ENCODE data around the gene MMEL1. TPM values are rescaled to one million over a fixed set of nuclear protein-coding genes. Genes with fewer than 3 reads are reported as not detected.

Gene MMEL1
- total and polyA plus RNA-seq, 2 of the 13 experiments (the other 11 are each of a cell fraction or from before 2014, with no cell fraction given): 0.48 TPM; not detected in 1

DNA sequence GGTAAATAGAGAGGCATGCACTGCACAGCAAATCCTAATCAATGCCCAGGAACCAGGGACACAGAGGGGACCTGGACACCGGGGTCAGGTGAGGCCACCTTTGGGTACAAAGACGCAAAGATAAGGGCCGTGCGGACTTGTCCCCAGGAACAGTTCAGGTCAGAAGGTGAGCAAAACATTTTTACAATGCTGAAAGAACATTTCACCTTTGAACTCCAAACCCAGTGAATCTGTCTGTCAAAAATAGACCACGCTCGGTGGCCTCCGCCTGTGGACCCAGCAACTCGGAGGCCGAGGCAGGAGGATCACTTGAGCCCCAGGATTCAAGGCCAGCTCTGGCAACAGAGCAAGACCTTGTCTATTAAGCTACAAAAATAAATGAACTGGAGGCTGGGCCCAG is 61.5 kb downstream of the MMEL1 start (continued):
- TF ChIP-seq, protein P1, sequence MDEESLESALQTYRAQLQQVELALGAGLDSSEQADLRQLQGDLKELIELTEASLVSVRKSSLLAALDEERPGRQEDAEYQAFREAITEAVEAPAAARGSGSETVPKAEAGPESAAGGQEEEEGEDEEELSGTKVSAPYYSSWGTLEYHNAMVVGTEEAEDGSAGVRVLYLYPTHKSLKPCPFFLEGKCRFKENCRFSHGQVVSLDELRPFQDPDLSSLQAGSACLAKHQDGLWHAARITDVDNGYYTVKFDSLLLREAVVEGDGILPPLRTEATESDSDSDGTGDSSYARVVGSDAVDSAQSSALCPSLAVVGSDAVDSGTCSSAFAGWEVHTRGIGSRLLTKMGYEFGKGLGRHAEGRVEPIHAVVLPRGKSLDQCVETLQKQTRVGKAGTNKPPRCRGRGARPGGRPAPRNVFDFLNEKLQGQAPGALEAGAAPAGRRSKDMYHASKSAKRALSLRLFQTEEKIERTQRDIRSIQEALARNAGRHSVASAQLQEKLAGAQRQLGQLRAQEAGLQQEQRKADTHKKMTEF (CRISPR knock-in tag; IDR thresholded peaks at IDR 0.05): 0 out of 2 replicates have a peak, but pooled peaks have one; percentile 21
- TF ChIP-seq NR2F6 (IDR thresholded peaks at IDR 0.05): peak; percentile 89
- TF ChIP-seq NR2F6 (CRISPR knock-in tag; IDR thresholded peaks at IDR 0.05): peak; percentile 90

DNA sequence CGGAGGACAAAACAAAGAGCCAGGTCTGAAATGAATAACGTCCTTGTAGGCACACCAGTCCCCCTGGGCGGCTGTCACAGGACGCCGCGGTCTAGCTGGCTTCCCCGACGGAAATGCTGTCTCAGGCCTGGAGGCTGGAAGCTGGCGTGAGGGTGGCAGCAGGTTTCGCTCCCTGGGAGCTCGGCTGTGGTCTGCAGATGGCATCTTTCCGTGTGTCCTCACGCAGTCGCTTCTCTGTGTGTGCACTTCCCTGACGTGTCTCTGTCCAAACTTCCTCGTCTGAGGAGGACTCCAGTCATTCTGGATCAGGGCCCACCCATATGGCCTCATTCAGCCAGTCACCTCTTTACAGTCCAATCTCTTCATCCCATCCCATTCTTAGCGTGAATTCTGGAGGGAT is 62.5 kb downstream of the MMEL1 start:
- ChIA-PET CTCF (ENCODE audit: low intra/inter-chr PET ratio, low total read pairs) (no interaction called here), POLR2A (interaction anchor here (1.4 kb wide), 1 partner anchor 16 kb away, joined by 4 read pairs; the partner anchor contains the start of gene PRXL2B)
- no peak for DNase-seq (ENCODE audit: low spot score)
- BruUV-seq (replicated peaks): no TSS peak
- no peak for ATAC-seq
- Histone ChIP-seq H3K27ac (ENCODE audit: extremely low read length, insufficient read depth, low read length) (no peak overlapping the region), H3K79me2 (ENCODE audit: insufficient read depth, low read length) (no peaks in the 10 kb centered on the region), H3K36me3 (replicated peaks in 1 of 2; ENCODE audit: control insufficient read depth in 1 of 2, insufficient read depth in 2 of 2, low read length in 2 of 2) (no peaks in the 10 kb centered on the region), H3K4me2 (ENCODE audit: low read depth, low read length) (no peak overlapping the region), H3K9me3 (ENCODE audit: low read length) (peaks cover 11% of the 10 kb centered on the region), H4K20me1 (ENCODE audit: insufficient read depth, low read length) (no peaks in the 10 kb centered on the region), H3K4me1 (ENCODE audit: insufficient read depth, low read length) (peaks cover 54% of the 10 kb centered on the region), H3K4me3 (replicated peaks in 1 of 3; ENCODE audit: insufficient read depth in 1 of 3, low read depth in 2 of 3, low read length in 3 of 3) (no peak overlapping the region), H2AFZ (ENCODE audit: low read length) (no peak overlapping the region), H3K27me3 (ENCODE audit: control insufficient read depth in 1 of 2, insufficient read depth in 2 of 2, low read length in 2 of 2) (peaks cover 5 to 40% of the 10 kb centered on the region in 2 experiments; a peak in 4 of 5 replicates), H3K9ac (ENCODE audit: insufficient read depth, low read depth, low read length) (no peak overlapping the region)
- in situ Hi-C loops (cut with HindIII; ENCODE audit: extremely low pct_ligation_motif_present, low pct_unique_long_range_greater_than_20kb) (no loop called here), intact Hi-C loops (cut with micrococcal nuclease; ENCODE audit: unreplicated experiment) (no loop called here)
- WGBS (ENCODE audit: low lambda C conversion rate): 40% methylated on average over 7 of the region's 17 CpGs
- FAIRE-seq: no peak
- TF ChIP-seq, protein P2, sequence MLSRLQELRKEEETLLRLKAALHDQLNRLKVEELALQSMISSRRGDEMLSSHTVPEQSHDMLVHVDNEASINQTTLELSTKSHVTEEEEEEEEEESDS (CRISPR knock-in tag; IDR thresholded peaks at IDR 0.05; ENCODE audit: borderline replicate concordance): no peak
- no peak for TF ChIP-seq PHF8 (CRISPR knock-in tag; IDR thresholded peaks at IDR 0.05)
- TF ChIP-seq ZBTB1 (CRISPR knock-in tag; IDR thresholded peaks at IDR 0.05; ENCODE audit: borderline replicate concordance): no peak
- no peak for TF ChIP-seq ZNF564 (CRISPR knock-in tag; IDR thresholded peaks at IDR 0.05)
- TF ChIP-seq, protein P3, sequence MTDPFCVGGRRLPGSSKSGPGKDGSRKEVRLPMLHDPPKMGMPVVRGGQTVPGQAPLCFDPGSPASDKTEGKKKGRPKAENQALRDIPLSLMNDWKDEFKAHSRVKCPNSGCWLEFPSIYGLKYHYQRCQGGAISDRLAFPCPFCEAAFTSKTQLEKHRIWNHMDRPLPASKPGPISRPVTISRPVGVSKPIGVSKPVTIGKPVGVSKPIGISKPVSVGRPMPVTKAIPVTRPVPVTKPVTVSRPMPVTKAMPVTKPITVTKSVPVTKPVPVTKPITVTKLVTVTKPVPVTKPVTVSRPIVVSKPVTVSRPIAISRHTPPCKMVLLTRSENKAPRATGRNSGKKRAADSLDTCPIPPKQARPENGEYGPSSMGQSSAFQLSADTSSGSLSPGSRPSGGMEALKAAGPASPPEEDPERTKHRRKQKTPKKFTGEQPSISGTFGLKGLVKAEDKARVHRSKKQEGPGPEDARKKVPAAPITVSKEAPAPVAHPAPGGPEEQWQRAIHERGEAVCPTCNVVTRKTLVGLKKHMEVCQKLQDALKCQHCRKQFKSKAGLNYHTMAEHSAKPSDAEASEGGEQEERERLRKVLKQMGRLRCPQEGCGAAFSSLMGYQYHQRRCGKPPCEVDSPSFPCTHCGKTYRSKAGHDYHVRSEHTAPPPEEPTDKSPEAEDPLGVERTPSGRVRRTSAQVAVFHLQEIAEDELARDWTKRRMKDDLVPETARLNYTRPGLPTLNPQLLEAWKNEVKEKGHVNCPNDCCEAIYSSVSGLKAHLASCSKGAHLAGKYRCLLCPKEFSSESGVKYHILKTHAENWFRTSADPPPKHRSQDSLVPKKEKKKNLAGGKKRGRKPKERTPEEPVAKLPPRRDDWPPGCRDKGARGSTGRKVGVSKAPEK (CRISPR knock-in tag; IDR thresholded peaks at IDR 0.05; ENCODE audit: borderline replicate concordance): no peak
- no peak for TF ChIP-seq RFXAP (CRISPR knock-in tag; IDR thresholded peaks at IDR 0.05; ENCODE audit: borderline replicate concordance)
- no peak for TF ChIP-seq ZNF780A (CRISPR knock-in tag; IDR thresholded peaks at IDR 0.05)
- TF ChIP-seq, protein P4, sequence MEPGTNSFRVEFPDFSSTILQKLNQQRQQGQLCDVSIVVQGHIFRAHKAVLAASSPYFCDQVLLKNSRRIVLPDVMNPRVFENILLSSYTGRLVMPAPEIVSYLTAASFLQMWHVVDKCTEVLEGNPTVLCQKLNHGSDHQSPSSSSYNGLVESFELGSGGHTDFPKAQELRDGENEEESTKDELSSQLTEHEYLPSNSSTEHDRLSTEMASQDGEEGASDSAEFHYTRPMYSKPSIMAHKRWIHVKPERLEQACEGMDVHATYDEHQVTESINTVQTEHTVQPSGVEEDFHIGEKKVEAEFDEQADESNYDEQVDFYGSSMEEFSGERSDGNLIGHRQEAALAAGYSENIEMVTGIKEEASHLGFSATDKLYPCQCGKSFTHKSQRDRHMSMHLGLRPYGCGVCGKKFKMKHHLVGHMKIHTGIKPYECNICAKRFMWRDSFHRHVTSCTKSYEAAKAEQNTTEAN (CRISPR knock-in tag; conservative IDR thresholded peaks at IDR 0.05): no peak
- no peak for TF ChIP-seq SP2 (CRISPR knock-in tag; IDR thresholded peaks at IDR 0.05)
- TF ChIP-seq ZNF33B (CRISPR knock-in tag; IDR thresholded peaks at IDR 0.05): no peak
- TF ChIP-seq, protein P5, sequence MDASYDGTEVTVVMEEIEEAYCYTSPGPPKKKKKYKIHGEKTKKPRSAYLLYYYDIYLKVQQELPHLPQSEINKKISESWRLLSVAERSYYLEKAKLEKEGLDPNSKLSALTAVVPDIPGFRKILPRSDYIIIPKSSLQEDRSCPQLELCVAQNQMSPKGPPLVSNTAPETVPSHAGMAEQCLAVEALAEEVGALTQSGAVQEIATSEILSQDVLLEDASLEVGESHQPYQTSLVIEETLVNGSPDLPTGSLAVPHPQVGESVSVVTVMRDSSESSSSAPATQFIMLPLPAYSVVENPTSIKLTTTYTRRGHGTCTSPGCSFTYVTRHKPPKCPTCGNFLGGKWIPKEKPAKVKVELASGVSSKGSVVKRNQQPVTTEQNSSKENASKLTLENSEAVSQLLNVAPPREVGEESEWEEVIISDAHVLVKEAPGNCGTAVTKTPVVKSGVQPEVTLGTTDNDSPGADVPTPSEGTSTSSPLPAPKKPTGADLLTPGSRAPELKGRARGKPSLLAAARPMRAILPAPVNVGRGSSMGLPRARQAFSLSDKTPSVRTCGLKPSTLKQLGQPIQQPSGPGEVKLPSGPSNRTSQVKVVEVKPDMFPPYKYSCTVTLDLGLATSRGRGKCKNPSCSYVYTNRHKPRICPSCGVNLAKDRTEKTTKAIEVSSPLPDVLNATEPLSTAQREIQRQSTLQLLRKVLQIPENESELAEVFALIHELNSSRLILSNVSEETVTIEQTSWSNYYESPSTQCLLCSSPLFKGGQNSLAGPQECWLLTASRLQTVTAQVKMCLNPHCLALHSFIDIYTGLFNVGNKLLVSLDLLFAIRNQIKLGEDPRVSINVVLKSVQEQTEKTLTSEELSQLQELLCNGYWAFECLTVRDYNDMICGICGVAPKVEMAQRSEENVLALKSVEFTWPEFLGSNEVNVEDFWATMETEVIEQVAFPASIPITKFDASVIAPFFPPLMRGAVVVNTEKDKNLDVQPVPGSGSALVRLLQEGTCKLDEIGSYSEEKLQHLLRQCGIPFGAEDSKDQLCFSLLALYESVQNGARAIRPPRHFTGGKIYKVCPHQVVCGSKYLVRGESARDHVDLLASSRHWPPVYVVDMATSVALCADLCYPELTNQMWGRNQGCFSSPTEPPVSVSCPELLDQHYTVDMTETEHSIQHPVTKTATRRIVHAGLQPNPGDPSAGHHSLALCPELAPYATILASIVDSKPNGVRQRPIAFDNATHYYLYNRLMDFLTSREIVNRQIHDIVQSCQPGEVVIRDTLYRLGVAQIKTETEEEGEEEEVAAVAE (CRISPR knock-in tag; IDR thresholded peaks at IDR 0.05; ENCODE audit: borderline replicate concordance): no peak

Data from HepG2 (cell line).